ENCODE results near the gene RAC3. TPM values are rescaled to one million over a fixed set of nuclear protein-coding genes. Genes with fewer than 3 reads are reported as not detected.

The RAC3 gene
- total RNA-seq, 1 experiment from 2014 or later = 84.8 TPM

DNA sequence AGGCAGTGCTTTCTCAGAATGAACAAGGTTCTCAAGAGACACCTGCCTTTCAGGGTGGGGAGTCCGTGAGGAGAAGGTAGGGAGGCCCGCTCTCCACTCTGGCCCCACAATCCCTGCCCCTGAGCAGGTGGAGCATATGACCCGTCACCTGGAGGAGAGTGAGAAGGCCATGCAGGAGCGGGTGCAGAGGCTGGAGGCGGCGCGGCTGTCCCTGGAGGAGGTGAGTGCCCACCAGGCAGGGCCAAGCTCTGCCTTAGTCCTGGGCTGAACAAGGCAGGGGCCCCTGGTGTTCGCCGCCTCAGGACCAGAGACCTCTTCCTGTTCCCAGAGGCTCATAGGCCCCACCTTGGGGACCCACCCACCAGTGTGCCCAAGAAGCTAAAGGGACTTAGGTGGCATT, 2.5 kb upstream of the RAC3 start:
- Histone ChIP-seq H2BK15ac (ENCODE audit: low read depth, low read length) (no peak overlapping the region), H3K18ac (ENCODE audit: insufficient read length, low read depth, low read length) (no peak overlapping the region), H2AK5ac (ENCODE audit: insufficient read length, low read length) (no peak overlapping the region), H3K27ac (ENCODE audit: insufficient read length, low read depth, low read length) (no peak overlapping the region), H3K4me2 (ENCODE audit: insufficient read depth, insufficient read length, low read length) (no peak overlapping the region), H4K8ac (replicated peaks; ENCODE audit: insufficient read length, low read depth, low read length) (no peak overlapping the region), H3K56ac (ENCODE audit: insufficient read length, low read depth, low read length) (no peak overlapping the region), H3K23ac (ENCODE audit: insufficient read length, low read depth, low read length) (no peak overlapping the region), H3K9me3 (ENCODE audit: control insufficient read depth, low read depth, low read length) (no peaks in the 10 kb centered on the region), H3K27me3 (ENCODE audit: insufficient read depth, low read length) (no peaks in the 10 kb centered on the region), H3K23me2 (ENCODE audit: insufficient read length, low read depth, low read length, poor library complexity, severe bottlenecking) (peaks cover 8% of the 10 kb centered on the region), H3K14ac (ENCODE audit: insufficient read depth, low read length) (no peak overlapping the region), H3K79me2 (ENCODE audit: insufficient read depth, low read length) (no peaks in the 10 kb centered on the region), H2BK120ac (ENCODE audit: low read depth, low read length, poor library complexity, severe bottlenecking) (no peak overlapping the region), H4K20me1 (ENCODE audit: control insufficient read depth, insufficient read depth, insufficient read length) (no peaks in the 10 kb centered on the region), H2BK20ac (ENCODE audit: low read depth, low read length, poor library complexity, severe bottlenecking) (no peak overlapping the region), H2BK5ac (ENCODE audit: insufficient read length, low read length) (no peak overlapping the region), H3K9ac (ENCODE audit: extremely low read depth, insufficient read length, low read length) (no peak overlapping the region), H3K4me1 (ENCODE audit: insufficient read depth, low read length) (no peaks in the 10 kb centered on the region), H3K4ac (ENCODE audit: low read depth, low read length) (no peak overlapping the region), H2AFZ (ENCODE audit: low read length) (no peak overlapping the region), H4K91ac (ENCODE audit: insufficient read length, low read depth, low read length) (no peak overlapping the region), H3T11ph (ENCODE audit: low read length) (no peak overlapping the region), H2BK12ac (ENCODE audit: insufficient read length, low read depth, low read length) (no peak overlapping the region), H3K79me1 (ENCODE audit: insufficient read depth, low read depth, low read length, poor library complexity, severe bottlenecking) (no peaks in the 10 kb centered on the region), H4K5ac (ENCODE audit: insufficient read length, low read depth, low read length) (no peak overlapping the region)
- Mint-ChIP-seq H3K4me1 (peaks cover 2 to 13% of the 10 kb centered on the region in 2 experiments; a peak in 3 of 4 replicates), H3K36me3 (ENCODE audit: insufficient read depth in 1 of 3, low read depth in 3 of 3) (peaks cover 3 to 15% (median 8%) of the 10 kb centered on the region in 3 experiments; a peak in 6 of 7 replicates), H3K4me3 (no peak overlapping the region), H3K9me3 (peaks cover 0 to 2% of the 10 kb centered on the region in 2 experiments; a peak in 1 of 5 replicates), H3K27me3 (ENCODE audit: low read depth) (no peaks in the 10 kb centered on the region; the same call in none of the 2 replicates), H3K27ac (no peak overlapping the region)
- TF ChIP-seq, protein P1, sequence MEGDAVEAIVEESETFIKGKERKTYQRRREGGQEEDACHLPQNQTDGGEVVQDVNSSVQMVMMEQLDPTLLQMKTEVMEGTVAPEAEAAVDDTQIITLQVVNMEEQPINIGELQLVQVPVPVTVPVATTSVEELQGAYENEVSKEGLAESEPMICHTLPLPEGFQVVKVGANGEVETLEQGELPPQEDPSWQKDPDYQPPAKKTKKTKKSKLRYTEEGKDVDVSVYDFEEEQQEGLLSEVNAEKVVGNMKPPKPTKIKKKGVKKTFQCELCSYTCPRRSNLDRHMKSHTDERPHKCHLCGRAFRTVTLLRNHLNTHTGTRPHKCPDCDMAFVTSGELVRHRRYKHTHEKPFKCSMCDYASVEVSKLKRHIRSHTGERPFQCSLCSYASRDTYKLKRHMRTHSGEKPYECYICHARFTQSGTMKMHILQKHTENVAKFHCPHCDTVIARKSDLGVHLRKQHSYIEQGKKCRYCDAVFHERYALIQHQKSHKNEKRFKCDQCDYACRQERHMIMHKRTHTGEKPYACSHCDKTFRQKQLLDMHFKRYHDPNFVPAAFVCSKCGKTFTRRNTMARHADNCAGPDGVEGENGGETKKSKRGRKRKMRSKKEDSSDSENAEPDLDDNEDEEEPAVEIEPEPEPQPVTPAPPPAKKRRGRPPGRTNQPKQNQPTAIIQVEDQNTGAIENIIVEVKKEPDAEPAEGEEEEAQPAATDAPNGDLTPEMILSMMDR (conservative IDR thresholded peaks at IDR 0.05) = no peak
- DNase-seq = no peak
- no CpG with 5 or more reads among the region's 9 CpGs for WGBS (ENCODE audit: extremely low coverage, insufficient read length, low lambda C conversion rate)

All from H9 (cell line).